Mucosa of descending colon (tissue), 3 donors: ENCODE measurements around the gene CRYGB. TPM values are rescaled to one million over a fixed set of nuclear protein-coding genes. Genes with fewer than 3 reads are reported as not detected.

Experiments
- ATAC-seq: fragments of 200-7000 bp; cut with Tn5 transposase; one replicate; pipeline ENCODE4 v1.9.1; 2020; ENCODE audit warnings: mild to moderate bottlenecking, moderate library complexity
- DNase-seq, 3 donors: peaks; one replicate each; pipeline ENCODE4 v3.0.0-alpha.2; 2020
- H3K36me3 ChIP-seq: fragments of 200-600 bp; one replicate; pipeline ENCODE4 v1.8.0; 2021; ENCODE audit warnings: low read depth, mild to moderate bottlenecking
- H3K4me1 ChIP-seq: fragments of 200-600 bp; one replicate; pipeline ENCODE4 v1.8.0; 2021; ENCODE audit warnings: low read depth, mild to moderate bottlenecking
- H3K4me3 ChIP-seq: fragments of 200-600 bp; one replicate; pipeline ENCODE4 v1.8.0; 2021; ENCODE audit warnings: mild to moderate bottlenecking
- H3K9me3 ChIP-seq: fragments of 200-600 bp; one replicate; pipeline ENCODE4 v1.8.0; 2021; ENCODE audit warnings: mild to moderate bottlenecking
- intact Hi-C, 2 donors: fragments of 100-400 bp; cut with DNase I in 1 of 2; cut with micrococcal nuclease in 1 of 2; formaldehyde crosslinking; loops; one replicate each; pipeline versions ENCODE4 v1.11.0 to v1.11.1; 2022; cut with DNase I, micrococcal nuclease
- total RNA-seq, 3 donors: library from RNA; stranded (reverse); fragmentation: NEBNext Ultra II Directional in 2 of 3; extraction: Animal tissue kit (Norgen Biotek cat#: 25700) in 2 of 3; gene quantifications; one replicate each; pipeline versions ENCODE4 v1.2.1 to v1.2.4, GENCODE V29; 2021 to 2023
- TF ChIP-seq, protein P1 (sequence below): fragments of 200-600 bp; IDR thresholded peaks from one replicate; pipeline ENCODE4 v1.8.0; 2022; ENCODE audit warnings: antibody characterized with exemption, mild to moderate bottlenecking
- donor health status: DM: no; HTN: no; CAD: no; lungs with moderate emphysema.
- donor health status: DM: no; HTN: no; CAD: no.
- donor health status: DM: no; HTN: yes; CAD: no.

The CRYGB gene
- total RNA-seq, 3 donors from 2014 or later, result not detected

DNA sequence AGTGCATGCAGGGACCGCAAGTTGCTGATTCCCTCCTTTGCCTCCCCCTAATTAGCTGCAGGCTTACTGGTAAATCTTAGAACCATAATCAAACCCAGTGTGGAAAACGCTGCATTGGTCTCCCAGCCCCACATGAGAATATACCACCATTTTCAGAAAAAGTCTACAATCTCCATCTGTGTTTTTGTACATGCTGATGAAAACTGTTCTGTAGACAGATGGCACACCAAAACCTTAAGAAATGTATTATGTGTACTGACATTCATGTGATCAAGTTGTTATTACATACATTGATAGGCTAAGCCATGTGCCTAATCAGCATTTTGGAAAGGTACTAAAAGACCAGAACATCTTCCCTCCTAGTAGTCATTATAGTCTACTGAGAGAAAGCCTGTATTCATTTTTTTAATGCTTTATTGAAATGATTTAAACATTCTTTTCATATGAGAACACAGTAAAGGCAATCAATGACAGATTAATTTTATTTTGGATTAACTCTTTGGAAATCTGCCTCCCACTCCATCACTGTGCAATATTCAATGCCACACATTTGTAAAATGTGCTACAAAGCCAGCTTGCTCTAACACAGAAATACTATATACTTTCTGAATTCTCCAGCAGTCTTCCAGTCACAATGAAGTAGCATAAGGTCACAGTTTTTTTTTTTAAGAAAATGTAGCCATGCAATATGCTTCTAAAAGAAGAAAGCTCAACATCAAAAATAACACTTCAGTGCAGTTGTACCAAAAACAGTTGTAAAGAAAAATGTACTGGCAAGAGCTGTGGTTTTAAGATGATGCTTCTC is 19.2 kb upstream of the CRYGB start:
- DNase-seq, result no peak
- intact Hi-C loops, result no loop called here
- Histone ChIP-seq H3K36me3 (no peaks in the 10 kb centered on the region), H3K9me3 (no peaks in the 10 kb centered on the region), H3K4me3 (no peak overlapping the region), H3K4me1 (no peaks in the 10 kb centered on the region)
- ATAC-seq, result no peak
- TF ChIP-seq, protein P1, sequence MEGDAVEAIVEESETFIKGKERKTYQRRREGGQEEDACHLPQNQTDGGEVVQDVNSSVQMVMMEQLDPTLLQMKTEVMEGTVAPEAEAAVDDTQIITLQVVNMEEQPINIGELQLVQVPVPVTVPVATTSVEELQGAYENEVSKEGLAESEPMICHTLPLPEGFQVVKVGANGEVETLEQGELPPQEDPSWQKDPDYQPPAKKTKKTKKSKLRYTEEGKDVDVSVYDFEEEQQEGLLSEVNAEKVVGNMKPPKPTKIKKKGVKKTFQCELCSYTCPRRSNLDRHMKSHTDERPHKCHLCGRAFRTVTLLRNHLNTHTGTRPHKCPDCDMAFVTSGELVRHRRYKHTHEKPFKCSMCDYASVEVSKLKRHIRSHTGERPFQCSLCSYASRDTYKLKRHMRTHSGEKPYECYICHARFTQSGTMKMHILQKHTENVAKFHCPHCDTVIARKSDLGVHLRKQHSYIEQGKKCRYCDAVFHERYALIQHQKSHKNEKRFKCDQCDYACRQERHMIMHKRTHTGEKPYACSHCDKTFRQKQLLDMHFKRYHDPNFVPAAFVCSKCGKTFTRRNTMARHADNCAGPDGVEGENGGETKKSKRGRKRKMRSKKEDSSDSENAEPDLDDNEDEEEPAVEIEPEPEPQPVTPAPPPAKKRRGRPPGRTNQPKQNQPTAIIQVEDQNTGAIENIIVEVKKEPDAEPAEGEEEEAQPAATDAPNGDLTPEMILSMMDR, result no peak

DNA sequence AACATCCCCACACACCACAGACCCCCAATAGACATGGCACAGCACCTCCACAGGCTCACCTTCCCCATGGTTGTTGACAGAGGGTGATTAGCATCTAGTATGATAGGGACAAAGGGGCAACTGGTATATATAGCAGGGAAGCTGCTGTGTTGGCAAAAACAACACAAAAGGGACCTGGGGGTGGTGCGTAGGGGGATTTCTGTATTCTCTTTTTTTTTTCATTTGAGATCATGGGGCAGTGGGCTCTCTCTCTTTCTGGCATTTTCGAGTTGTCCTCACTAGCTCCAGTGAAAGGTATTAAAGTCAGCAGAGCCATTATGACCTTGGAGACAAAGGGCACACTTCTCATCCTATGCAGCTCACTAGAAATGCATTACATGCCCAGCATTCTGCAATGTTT is 17.5 kb upstream of the CRYGB start, which contains the start of gene CRYGA:
TSS of gene CRYGA (minus strand) at position 101 of the 400 bp plus-strand sequence. CDS start at position 68, 33 bp downstream.
- no peak within 1 kb of the TSS for H3K4me3 ChIP-seq
- H3K36me3 ChIP-seq, result no peaks in the 10 kb centered on the region
- TF ChIP-seq, protein P1, result no peak
- intact Hi-C loops, result no loop called here
- H3K9me3 ChIP-seq, result no peaks in the 10 kb centered on the region
- ATAC-seq (no peak), DNase-seq (no peak)
- no peaks in the 10 kb centered on the region for H3K4me1 ChIP-seq

DNA sequence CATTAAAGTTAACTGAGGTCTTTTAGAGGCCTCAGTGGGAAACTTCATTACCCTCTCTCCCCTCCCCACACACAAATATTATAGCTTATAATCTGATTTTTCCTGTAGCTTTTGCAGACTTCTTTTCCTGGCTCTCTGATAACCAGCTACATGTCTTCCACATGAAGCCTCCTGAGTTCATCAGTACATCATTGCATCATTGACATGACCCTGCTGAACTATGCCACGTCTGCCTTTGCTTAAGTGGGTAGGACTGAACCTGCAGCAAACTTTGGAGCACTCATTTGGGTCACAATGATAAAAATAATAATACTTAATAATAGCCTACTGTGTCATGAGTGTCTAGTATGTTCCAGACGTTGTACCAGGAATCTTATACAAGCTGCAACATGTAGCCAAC is 10.5 kb upstream of the CRYGB start:
- intact Hi-C loops, result no loop called here
- H3K36me3 ChIP-seq, result no peaks in the 10 kb centered on the region
- ATAC-seq (no peak), DNase-seq (no peak)
- TF ChIP-seq, protein P1, result no peak
- H3K4me1 ChIP-seq, result no peaks in the 10 kb centered on the region
- no peaks in the 10 kb centered on the region for H3K9me3 ChIP-seq
- H3K4me3 ChIP-seq, result no peak overlapping the region

DNA sequence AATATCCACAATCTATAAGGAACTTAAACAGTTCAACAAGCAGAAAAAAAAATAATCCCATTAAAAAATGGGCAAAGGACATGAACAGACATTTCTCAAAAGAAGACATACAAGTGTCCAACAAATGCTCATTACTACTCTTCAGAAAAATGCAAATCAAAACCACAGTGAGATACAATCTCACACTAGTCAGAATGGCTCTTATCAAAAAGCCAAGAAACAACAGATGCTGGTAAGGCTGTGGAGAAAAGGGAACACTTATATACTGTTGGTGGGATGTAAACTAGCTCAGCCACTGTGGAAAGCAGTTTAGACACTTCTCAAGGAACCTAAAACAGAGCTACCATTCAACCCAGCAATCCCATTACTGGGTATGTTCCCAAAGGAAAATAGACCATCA is 7.2 kb upstream of the CRYGB start:
- TF ChIP-seq, protein P1, result no peak
- ATAC-seq (no peak), DNase-seq (no peak)
- intact Hi-C loops, result no loop called here
- no peak overlapping the region for H3K4me3 ChIP-seq
- no peaks in the 10 kb centered on the region for H3K4me1 ChIP-seq
- H3K9me3 ChIP-seq, result no peaks in the 10 kb centered on the region
- no peaks in the 10 kb centered on the region for H3K36me3 ChIP-seq

DNA sequence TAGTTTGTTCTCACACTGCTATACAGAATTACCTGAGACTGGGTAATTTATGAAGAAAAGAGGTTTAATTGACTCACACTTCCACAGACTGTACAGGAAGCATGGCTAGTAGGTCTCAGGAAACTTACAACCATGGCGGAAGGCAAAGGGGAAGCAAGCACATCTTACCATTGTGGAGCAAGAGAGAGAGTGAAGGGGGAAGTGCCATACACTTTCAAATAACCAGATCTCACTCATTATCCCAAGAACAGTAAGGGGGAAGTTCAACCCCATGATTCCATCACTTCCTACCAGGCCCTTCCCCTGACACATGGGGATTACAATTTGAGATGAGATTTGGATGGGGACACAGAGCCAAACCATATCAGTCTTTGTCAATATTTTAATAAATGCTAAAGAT is 5.0 kb upstream of the CRYGB start:
- TF ChIP-seq, protein P1, result no peak
- intact Hi-C loops, result no loop called here
- H3K9me3 ChIP-seq, result no peaks in the 10 kb centered on the region
- DNase-seq (no peak), ATAC-seq (no peak)
- H3K4me1 ChIP-seq, result no peaks in the 10 kb centered on the region
- H3K4me3 ChIP-seq, result no peak overlapping the region
- H3K36me3 ChIP-seq, result no peaks in the 10 kb centered on the region
